Islet of Langerhans (tissue), 1 donor: ENCODE measurements around the gene NCOA7.
A peak's percentile ranks its signal among the peaks of the same experiment; 100 is the strongest.

ENCODE experiments used
- FAIRE-seq: peaks from one replicate; lab custom pipeline; 2011; peaks lifted over from hg19 to GRCh38; lab: Jason Lieb, UNC

Gene NCOA7, protein sequence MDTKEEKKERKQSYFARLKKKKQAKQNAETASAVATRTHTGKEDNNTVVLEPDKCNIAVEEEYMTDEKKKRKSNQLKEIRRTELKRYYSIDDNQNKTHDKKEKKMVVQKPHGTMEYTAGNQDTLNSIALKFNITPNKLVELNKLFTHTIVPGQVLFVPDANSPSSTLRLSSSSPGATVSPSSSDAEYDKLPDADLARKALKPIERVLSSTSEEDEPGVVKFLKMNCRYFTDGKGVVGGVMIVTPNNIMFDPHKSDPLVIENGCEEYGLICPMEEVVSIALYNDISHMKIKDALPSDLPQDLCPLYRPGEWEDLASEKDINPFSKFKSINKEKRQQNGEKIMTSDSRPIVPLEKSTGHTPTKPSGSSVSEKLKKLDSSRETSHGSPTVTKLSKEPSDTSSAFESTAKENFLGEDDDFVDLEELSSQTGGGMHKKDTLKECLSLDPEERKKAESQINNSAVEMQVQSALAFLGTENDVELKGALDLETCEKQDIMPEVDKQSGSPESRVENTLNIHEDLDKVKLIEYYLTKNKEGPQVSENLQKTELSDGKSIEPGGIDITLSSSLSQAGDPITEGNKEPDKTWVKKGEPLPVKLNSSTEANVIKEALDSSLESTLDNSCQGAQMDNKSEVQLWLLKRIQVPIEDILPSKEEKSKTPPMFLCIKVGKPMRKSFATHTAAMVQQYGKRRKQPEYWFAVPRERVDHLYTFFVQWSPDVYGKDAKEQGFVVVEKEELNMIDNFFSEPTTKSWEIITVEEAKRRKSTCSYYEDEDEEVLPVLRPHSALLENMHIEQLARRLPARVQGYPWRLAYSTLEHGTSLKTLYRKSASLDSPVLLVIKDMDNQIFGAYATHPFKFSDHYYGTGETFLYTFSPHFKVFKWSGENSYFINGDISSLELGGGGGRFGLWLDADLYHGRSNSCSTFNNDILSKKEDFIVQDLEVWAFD

GRCh38 chr6:125790358-125791150 lies at the start of gene NCOA7:
Gene NCOA7, plus strand, starts transcription at chr6:125790960. Its CDS starts 24,395 bp downstream, at chr6:125815355.
- FAIRE-seq = no peak

- FAIRE-seq = no peak
Measured at GRCh38 chr6:125741336-125741735, 49.4 kb upstream of the NCOA7 start.

DNA sequence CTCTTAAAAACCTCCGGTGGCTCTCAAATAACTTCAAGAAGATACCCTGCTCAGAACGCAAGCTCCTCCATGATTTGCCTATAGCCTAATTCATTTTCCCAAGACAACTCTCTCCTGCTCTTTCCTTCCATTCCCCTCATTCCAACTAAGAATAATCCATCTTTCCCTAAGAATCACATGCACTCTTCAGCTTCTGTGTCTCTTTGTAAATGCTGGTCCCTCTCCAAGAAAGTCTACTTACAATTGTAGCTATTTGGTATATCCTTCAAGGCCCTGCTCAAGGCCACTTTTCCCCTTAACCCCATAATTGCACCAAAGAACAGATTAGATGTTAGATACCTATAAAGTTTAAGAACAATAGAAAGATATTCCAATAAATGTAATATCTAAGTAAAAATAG lies 48.7 kb upstream of the NCOA7 start:
- no peak for FAIRE-seq

DNA sequence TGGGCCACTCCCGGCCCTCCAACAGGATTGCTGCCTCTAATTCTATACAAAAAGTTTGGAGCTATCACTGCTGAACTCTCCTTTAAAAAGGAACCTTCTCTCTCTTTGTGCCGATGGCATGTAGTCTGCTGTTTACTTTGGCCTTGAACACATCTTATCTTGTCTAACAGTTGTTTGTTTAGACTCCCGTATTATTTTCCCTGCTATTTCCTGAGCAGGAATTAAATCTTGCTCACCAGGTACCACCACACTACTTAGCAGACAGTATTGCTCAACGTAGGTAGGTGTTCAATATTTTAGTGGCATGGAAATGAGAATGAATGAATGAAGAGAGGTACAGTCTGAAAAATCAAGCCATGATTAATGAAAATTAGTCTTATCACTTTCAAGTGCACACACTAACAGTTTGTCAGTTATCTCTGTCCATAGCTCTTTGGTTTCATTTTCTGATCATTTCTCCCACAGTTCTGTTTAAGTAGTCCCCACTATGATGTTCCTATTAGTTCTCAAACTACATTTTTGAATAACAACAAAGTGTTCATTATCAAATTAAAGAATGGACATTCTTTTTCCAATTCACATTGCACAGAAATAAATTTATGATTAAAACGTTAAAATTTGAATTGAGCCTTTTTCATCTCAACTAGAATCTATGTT lies 48.2 kb upstream of the NCOA7 start:
- no peak for FAIRE-seq

- no peak for FAIRE-seq
Measured at GRCh38 chr6:125743604-125744003, 47.2 kb upstream of the NCOA7 start.

GRCh38 chr6:125745281-125746018 lies 45.3 kb upstream of the NCOA7 start:
- no peak for FAIRE-seq

DNA sequence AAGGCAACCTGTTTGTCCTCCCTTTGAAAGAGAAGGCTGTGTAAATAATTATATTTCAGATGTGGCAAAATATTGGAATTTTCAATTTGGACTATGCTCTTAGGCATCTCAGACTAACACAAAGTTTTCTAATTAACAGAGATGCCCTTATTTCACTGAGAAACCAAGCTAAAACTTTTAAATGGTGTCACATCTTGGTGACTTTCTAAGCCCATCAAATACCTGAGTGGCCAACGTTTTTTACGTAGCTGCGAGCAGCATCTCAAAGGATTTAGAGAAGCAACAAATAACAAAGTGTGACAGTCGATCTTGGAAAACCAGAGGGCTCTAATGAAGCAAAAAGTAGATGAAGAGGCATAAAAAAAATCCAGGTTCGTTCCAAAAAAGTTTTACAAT lies 44.7 kb upstream of the NCOA7 start:
- FAIRE-seq = no peak

GRCh38 chr6:125746731-125747588 lies 43.8 kb upstream of the NCOA7 start:
- FAIRE-seq = no peak

GRCh38 chr6:125747589-125748405 lies 43.0 kb upstream of the NCOA7 start:
- no peak for FAIRE-seq

GRCh38 chr6:125748406-125749172 lies 42.2 kb upstream of the NCOA7 start:
- FAIRE-seq = no peak

- no peak for FAIRE-seq
Measured at GRCh38 chr6:125749173-125749864, 41.4 kb upstream of the NCOA7 start, which contains the start of gene HEY2. Gene HEY2, plus strand, starts transcription at chr6:125749632. Its CDS starts 145 bp downstream, at chr6:125749777.

DNA sequence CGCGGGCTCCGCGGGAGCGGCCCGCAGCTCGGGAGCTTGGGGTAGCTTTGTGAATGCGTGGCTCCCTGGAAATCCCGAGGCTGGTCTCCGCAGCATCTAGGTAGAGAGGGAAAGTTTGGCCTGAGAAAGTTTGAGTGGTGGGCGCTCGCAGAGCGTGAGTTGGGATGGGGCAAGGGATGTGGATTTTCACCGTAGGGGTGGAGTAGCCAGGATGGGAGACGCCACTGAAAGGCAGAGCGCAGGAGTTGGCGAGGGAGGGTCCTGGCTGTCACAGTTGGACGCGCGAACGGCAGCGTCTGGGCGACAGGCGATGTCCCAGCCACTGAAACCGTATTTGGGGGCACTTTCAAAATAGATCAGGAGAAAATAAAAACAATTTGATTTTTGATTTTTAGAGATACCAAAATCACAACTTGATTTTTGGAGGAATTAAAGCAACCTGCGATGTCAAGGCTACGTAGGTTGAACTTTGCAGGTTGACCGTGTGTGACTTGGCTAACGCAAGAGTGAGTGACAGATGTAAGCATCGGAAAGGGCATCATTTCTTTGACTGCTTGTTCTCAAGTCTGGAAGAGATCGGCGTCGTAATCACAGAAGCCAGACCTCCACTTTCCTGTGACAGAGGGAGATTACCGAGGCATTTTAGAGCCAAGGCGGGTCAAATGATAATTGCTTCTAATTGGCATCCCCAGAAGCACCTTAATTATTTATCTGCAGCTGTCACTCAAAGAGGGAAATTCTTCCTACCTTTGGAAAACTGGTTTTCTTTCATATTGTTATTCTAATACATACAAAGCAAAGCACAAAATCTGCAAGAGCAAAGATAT lies 40.7 kb upstream of the NCOA7 start:
- FAIRE-seq = no peak

- FAIRE-seq = peak; percentile 72
Measured at GRCh38 chr6:125750692-125751333, 39.9 kb upstream of the NCOA7 start.

GRCh38 chr6:125751334-125751916 lies 39.3 kb upstream of the NCOA7 start:
- no peak for FAIRE-seq

DNA sequence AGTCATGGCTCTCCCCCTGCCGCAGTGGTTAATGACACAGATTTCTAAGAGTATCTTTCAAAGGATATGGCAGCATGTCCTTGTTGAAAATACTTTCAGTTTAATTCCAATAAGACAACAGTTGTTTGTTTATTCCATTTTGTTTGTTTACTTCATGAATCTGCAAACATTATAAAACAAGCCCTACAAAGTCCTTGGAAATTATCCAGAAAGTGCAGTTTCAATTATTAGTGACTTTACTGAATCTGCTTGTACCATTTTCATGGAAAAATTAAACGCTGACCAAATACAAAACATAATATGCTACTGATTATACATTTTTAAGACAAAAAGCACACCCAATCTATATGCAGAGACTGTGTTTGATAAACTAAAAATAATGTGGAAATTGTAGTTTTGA lies 38.0 kb upstream of the NCOA7 start:
- FAIRE-seq = no peak
